Subcutaneous adipose tissue (tissue), 4 donors: Measurements from ENCODE around the gene ADAM12. TPM values are rescaled to one million over a fixed set of nuclear protein-coding genes. Genes with fewer than 3 reads are reported as not detected.

ENCODE experiments used
- total RNA-seq, 4 donors: library from RNA; depleted of rRNA; stranded (reverse); fragments of >200 nt; gene quantifications; one replicate each; pipeline ENCODE4 v1.1.0, GENCODE V29; 2016
- TF ChIP-seq, protein P1 (sequence below): fragments of 450-650 bp; IDR thresholded peaks from one replicate; pipeline ENCODE4 v1.5.1; 2016; ENCODE audit warnings: low read depth, mild to moderate bottlenecking, control low read depth, antibody characterized with exemption, moderate library complexity

Gene ADAM12
- total RNA-seq, 4 donors from 2014 or later = 11.5 to 20.4 (median 14.5) TPM

DNA sequence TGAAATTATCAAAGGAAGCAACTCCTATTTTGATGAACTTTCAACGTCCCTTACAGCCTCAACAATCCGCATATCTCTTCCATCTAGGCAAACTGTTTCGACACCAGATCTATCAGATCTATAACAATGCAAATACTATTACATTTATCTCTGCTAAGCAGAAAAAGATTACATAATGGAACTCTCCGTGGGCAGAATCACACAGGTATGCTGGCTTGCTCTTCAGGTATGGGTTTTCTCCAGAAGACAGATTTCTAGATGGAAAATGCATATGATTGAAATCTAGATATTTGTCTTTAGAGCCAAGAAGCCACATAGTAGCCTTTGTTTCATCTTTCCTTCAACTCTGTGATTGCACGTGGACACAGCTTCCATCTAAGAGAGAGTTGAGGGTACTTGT lies 38.6 kb downstream of the ADAM12 start:
- TF ChIP-seq, protein P1, sequence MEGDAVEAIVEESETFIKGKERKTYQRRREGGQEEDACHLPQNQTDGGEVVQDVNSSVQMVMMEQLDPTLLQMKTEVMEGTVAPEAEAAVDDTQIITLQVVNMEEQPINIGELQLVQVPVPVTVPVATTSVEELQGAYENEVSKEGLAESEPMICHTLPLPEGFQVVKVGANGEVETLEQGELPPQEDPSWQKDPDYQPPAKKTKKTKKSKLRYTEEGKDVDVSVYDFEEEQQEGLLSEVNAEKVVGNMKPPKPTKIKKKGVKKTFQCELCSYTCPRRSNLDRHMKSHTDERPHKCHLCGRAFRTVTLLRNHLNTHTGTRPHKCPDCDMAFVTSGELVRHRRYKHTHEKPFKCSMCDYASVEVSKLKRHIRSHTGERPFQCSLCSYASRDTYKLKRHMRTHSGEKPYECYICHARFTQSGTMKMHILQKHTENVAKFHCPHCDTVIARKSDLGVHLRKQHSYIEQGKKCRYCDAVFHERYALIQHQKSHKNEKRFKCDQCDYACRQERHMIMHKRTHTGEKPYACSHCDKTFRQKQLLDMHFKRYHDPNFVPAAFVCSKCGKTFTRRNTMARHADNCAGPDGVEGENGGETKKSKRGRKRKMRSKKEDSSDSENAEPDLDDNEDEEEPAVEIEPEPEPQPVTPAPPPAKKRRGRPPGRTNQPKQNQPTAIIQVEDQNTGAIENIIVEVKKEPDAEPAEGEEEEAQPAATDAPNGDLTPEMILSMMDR = no peak

DNA sequence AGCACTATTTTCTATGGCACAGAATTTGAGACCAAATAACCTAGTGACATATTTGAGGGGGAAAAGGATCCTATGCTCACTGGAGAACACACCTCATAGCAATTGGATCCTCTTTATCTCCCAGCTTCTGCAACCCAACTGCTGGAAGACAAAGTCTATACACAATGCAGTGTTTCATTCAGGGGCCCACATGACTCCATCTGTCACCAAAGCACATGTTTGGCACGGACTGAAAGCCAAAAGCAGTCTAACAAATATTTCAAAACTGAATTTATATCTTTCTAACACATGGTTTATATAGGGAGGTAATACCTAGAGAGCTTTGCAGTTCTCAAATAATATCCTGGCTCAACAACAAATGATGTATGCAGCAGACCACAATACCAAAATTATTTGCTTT lies 39.2 kb downstream of the ADAM12 start:
- TF ChIP-seq, protein P1 = no peak

- TF ChIP-seq, protein P1 = no peak
Measured at GRCh38 chr10:126342680-126343079, 45.6 kb downstream of the ADAM12 start.

- TF ChIP-seq, protein P1 = no peak
Measured at GRCh38 chr10:126341491-126341890, 46.8 kb downstream of the ADAM12 start.

DNA sequence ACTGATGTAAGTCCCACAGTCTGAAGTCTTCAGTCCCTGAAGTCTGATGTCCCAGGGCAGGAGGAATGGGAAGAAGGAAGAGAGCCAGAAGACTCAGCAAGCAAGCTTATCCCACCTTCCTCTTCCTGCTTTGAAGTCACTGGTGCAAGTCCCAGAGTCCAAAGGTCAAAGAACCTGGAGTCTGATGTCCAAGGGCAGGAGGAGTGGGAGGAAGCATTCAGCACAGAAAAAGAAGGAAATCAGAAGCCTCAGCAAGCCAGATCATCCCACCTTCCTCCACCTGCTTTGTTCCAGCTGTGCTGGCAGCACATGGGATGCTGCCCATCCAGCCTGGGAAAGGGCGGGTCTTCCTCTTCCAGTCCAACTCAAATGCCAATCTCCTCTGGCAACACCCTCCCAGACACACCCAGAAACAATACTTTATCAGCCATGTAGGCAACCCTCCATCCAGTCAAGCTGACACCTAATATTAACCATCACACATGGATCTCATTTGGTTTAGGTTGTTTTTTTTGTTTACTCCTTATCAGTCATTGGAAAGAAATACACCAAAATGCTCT lies 50.9 kb downstream of the ADAM12 start:
- TF ChIP-seq, protein P1 = no peak

- TF ChIP-seq, protein P1 = no peak
Measured at GRCh38 chr10:126336801-126337200, 51.5 kb downstream of the ADAM12 start.

- TF ChIP-seq, protein P1 = no peak
Measured at GRCh38 chr10:126334272-126334671, 54.0 kb downstream of the ADAM12 start.
